ENCODE data around the gene CDH4. TPM values are rescaled to one million over a fixed set of nuclear protein-coding genes. Genes with fewer than 3 reads are reported as not detected.
A peak's percentile ranks its signal among the peaks of the same experiment; 100 is the strongest.

Gene CDH4
- total RNA-seq, 1 donor, result 0.18 TPM

- H3K4me3 ChIP-seq (ENCODE audit: low read depth, low read length), result no peak overlapping the region
- TF ChIP-seq CTCF (IDR thresholded peaks at IDR 0.05; ENCODE audit: insufficient read depth, low read length), result no peak
- DNase-seq (ENCODE audit: low read depth), result peak; percentile 42
These were observed 230.2 kb downstream of the CDH4 start for GRCh38 chr20:61482056-61482887.

GRCh38 chr20:61482901-61483300 lies 230.8 kb downstream of the CDH4 start:
- DNase-seq (ENCODE audit: low read depth), result no peak
- no peak for TF ChIP-seq CTCF (IDR thresholded peaks at IDR 0.05; ENCODE audit: insufficient read depth, low read length)
- H3K4me3 ChIP-seq (ENCODE audit: low read depth, low read length), result no peak overlapping the region

- TF ChIP-seq CTCF (IDR thresholded peaks at IDR 0.05; ENCODE audit: insufficient read depth, low read length), result no peak
- no peak overlapping the region for H3K4me3 ChIP-seq (ENCODE audit: low read depth, low read length)
- DNase-seq (ENCODE audit: low read depth), result no peak
These were observed 231.4 kb downstream of the CDH4 start for GRCh38 chr20:61483336-61484067.

- no peak overlapping the region for H3K4me3 ChIP-seq (ENCODE audit: low read depth, low read length)
- no peak for DNase-seq (ENCODE audit: low read depth)
- no peak for TF ChIP-seq CTCF (IDR thresholded peaks at IDR 0.05; ENCODE audit: insufficient read depth, low read length)
These were observed 234.1 kb downstream of the CDH4 start for GRCh38 chr20:61486198-61486597.

GRCh38 chr20:61487346-61487996 lies 235.4 kb downstream of the CDH4 start:
- no peak overlapping the region for H3K4me3 ChIP-seq (ENCODE audit: low read depth, low read length)
- DNase-seq (ENCODE audit: low read depth), result peak; percentile 2
- TF ChIP-seq CTCF (IDR thresholded peaks at IDR 0.05; ENCODE audit: insufficient read depth, low read length), result no peak

- H3K4me3 ChIP-seq (ENCODE audit: low read depth, low read length), result no peak overlapping the region
- DNase-seq (ENCODE audit: low read depth), result no peak
- no peak for TF ChIP-seq CTCF (IDR thresholded peaks at IDR 0.05; ENCODE audit: insufficient read depth, low read length)
These were observed 235.9 kb downstream of the CDH4 start for GRCh38 chr20:61487997-61488371.
